Fibroblast of upper back skin (primary cell): ENCODE data around the gene ISG20L2.

Experiments
- DNase-seq: peaks from one replicate; pipeline ENCODE4 v3.0.0-alpha.2; 2013

The ISG20L2 gene

DNA sequence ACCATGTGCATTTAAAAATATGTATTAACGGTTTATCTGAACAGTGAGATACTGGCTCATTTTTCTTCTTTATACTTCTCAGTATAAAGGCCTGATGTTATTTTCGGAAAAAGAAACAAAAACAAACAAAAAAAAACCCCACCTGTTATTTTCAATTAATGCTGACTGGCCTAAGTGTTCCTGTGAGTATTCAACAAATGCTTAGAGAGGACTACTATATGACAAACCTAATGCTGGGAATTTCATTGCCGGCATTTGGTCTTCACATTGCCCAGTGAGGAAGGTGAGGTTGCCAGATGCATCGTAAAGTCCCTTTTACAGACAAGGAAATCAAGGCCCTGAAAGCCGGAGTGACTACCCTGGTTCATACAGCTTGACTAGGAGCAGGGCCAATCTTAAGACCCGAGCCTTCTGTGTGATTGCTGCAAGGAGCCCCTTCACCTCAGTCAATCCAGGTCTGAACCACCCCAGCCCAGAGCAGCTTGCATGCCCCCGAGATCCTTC, 11.7 kb upstream of the ISG20L2 start:
- DNase-seq, result no peak

DNA sequence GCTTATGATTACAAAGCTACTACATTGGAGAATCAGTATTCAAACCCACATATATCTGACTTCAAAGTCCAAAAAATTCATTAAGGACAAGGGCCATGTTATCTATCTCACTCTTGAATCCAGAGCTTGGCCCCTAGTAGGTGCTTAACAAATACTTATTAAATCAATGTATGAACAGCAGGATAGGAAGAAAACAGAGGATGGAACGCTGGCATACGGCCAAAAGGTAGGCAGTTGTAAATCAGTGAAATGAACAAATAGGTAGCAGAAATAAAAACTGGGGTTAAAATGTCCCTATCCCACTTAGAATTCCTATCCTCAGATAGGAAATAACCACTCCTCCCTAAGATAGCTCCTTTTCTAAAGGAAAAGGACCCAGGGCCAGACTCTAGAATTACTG, 10.3 kb upstream of the ISG20L2 start:
- no peak for DNase-seq

DNA sequence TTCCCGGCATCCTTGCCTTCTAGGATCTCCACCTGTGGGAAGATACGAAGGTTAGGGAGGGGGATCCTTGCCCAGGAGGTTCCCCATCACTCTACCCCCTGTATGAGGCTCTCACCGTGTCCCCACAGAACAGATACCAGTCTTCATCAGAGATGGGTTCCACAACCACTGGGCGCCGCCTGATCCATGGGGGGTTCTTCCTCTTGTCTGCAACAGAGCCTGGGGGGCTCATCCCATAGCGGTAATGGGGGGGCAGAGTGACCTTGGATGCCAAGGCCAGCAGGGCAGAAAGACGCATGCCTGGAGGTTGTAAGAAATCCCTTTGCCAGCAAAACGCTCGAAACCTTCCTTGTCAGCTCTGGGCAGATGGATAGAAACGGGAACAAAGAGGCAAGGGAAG, 9.8 kb upstream of the ISG20L2 start:
- DNase-seq, result no peak

DNA sequence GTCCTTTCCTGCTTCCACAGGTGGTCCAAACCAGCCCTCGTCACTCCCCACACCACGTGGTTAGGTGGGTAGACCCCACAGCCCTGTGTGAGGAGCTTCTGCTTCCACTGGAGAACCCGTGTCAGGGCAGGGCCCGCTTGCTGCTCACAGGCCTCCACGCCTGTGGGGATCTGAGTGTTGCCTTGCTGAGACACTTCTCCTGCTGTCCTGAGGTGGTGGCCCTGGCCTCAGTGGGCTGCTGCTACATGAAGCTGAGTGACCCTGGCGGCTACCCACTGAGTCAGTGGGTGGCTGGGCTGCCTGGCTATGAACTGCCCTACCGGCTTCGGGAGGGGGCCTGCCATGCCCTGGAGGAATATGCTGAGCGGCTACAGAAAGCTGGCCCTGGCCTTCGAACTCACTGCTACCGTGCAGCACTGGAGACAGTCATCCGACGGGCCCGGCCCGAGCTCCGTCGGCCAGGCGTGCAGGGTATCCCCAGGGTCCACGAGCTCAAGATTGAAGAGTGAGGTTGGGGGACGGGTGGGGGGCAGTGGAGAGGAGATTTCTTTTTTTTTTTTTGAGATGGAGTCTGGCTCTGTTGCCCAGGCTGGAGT, 5.5 kb upstream of the ISG20L2 start:
- DNase-seq, result no peak

DNA sequence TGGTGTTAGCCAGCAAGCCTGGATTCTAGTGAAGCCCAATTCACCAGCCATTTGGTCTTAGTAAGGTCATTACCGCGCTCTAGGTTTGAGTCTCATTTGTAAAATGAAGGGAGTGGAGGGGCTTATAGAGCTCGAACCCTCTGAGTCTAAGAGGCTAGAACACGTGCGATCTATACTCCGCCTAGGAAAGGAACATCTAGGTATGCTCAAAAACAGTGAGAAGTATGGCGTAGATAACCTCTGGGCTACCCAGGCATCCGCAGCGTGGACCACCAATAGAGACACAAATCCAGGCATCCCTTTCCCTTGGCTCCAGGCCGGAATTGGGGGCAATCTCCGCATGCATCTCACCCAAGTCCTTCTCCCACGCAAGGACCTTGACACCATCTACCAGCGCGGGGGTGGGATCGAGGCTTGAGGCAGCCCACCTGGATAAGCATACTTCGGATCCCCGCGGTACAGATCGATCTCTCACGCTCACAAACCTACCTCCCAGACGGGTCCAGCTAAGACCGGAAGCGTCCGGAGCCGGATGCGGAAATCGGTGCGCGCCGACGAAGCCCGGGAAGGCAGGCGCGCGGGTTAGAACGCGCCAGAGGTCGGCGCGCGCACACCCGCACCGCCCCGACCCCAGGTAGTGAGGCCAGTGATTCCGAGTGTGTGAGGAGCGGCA, 504 bp downstream of the ISG20L2 start, which contains the start of gene METTL25B:
Gene METTL25B (plus strand): TSS at position 544 of the 673 bp plus-strand sequence. CDS start 636 bp downstream, outside the sequence.
- DNase-seq, result peak; percentile 77

DNA sequence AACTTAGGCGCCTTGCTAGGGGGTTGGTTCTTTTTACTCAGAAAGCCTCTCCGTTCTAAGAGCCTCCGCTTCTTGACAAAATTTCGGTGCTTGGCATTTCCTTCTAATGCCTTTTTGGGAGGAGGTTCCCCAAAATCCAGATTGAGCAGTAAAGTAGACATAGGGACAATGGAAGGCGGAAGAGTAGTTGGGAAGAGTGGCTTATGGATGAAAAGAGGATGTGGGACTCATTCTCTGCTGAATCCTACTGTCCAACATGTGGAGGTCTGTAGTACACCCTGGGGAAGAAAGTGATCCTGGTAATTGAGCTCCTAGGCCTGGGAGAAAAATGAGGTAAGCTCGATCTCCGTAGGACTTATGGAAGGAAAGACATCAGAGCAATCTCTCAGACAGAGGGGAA, 1.1 kb downstream of the ISG20L2 start:
- no peak for DNase-seq

DNA sequence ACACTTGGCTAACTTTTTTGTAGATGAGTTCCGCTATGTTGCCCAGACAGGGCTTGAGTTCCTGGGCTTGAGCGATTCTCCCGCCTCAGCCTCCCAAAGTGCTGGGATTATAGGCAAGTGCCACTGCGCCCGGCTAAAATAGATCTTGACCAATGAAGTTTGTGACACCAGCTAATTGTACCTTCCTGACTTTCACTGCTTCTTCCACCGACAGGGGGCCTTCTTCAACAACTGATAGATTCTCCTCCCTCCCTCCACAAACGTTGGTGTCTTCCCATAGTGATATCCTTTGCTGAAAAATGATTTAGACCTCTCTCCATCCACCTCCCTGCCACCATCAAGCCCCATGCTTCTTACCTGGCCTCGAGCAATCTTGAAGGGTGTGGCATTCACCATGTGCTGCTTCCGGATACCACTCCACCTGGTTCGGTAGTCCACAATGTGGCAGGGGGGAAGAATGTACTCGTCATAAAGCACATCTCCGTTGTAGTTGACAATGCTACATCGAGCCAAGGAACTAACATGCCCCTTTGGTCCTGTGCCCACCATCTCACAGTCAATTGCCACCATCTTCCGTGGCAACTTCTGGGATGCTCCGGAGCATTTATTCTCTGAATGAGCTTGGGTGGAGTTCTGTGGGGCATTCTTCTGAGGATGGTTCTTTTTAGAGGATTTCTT, 1.9 kb downstream of the ISG20L2 start:
- peak; percentile 67 for DNase-seq

DNA sequence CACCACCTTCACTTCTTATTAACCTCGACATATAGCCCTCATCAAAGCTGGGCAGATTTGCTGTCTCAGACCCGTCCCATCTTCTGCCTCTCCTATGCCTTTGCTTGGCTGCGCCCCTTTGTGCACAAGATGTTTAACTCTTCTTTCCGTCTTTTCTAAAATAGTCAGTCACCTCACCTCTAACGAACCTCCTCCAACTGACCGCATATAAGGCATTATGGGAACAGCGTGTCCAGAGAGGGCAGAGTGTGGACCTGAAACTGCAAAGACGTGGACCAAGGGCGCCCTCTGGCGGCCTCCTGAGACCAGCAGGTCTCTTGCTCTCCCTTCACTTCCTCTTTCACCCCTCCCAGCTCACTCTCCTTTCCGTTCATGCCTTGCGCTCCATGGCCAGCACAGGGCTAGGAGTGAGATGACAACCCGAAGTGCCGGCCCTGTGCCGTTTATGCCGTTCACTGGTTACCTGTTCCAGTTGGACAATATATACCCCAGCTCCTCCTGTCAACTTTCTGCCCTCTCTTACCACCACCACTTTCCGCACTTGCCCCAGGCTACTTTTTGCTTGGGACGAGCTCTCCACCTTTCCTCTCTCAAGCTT, 2.8 kb downstream of the ISG20L2 start:
- DNase-seq, result peak; percentile 86

DNA sequence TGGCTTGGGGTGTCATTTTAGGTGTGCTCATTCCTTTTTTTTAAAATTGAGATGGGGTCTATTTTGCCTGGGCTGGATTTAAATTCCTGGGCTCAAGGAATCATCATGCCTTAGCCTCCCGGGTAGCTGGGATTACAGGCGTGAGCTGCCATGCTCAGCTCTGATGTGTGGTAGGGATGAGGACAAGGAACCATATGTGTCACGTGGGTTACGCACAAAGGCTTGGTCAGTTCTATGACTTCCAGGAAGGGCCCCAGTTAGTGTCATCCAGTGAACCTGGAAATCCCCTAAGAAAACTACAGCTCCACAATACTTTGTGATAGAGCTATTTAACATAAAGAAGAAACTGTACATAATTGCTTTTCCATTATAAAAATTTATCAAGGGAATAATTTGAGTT, 7.0 kb downstream of the ISG20L2 start:
- DNase-seq, result no peak

DNA sequence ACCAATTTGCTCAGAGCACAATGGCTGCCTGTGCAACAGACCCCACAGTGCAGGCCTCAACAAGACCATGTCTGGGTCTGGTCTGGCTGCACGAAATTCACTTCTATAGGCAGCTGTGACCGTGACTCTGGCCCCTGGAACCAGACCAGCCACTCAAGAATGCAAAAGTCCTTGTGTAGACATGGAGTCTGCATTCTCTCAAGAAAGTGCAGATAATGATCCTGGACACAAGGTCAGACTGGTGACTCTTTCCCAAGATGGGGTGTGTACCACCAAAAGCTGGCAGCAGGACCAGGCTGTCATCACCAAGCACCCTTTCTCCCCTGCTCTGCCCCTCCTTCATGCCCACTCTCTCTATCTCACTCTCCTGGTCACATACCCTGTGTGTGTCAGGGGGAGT, 7.4 kb downstream of the ISG20L2 start:
- DNase-seq, result no peak

DNA sequence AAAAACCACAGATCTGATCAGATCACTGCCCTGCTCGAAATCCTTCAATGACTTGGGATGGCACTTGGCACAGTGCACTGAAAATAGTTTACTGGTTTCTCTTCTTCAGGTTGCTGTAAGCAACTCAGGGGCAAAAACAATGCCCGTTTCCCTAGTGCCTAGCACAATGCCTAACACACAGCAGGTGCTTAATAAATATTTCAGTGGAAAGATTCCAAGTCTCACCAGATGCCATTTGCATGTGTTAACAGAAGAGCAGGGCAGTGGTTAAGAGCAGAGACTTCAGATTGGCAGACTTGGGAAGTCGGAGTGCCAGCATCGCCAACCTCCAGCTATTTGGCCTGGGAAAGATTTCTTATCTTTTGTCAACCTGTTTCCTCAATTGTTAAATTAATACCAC, 11.2 kb downstream of the ISG20L2 start:
- DNase-seq, result no peak

DNA sequence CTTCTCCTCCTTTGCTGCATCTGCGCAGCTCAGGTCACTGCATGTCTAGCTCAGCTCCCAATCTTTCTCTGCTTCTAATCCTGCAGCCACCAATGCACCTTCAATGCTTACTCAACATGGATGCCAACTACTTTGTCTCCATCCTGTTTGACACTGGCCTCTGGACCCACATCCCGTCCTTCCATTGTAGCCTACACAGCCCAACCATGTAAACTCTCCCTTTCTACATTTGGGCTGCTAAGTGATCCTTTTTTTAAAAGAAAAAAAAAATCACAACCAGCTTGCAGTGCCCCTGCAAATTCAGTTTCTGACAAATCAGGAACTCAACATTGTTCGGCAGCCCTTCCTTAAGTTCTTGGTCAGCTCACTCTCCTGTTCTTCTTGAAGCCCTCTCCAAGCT, 13.7 kb downstream of the ISG20L2 start:
- DNase-seq, result no peak

DNA sequence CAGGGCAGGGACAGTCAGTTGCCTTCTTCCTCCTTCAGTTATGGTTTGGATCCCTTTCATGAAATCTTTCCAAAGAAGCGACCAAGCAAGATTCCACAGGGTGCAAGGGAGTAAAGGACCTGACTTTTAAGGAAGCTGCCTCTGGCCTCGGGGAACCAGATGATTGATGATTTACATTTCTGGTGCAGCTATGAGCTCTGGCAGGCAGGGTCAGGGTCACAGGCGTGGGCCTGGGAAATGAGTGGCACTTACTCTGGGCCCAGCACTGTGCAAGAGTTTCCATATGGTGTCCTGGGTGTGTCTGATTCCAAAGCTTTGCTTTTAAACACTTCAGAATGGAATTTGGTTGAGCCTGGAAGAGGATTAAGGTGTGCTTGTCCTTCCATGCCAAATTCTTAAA, 15.9 kb downstream of the ISG20L2 start:
- DNase-seq, result no peak

DNA sequence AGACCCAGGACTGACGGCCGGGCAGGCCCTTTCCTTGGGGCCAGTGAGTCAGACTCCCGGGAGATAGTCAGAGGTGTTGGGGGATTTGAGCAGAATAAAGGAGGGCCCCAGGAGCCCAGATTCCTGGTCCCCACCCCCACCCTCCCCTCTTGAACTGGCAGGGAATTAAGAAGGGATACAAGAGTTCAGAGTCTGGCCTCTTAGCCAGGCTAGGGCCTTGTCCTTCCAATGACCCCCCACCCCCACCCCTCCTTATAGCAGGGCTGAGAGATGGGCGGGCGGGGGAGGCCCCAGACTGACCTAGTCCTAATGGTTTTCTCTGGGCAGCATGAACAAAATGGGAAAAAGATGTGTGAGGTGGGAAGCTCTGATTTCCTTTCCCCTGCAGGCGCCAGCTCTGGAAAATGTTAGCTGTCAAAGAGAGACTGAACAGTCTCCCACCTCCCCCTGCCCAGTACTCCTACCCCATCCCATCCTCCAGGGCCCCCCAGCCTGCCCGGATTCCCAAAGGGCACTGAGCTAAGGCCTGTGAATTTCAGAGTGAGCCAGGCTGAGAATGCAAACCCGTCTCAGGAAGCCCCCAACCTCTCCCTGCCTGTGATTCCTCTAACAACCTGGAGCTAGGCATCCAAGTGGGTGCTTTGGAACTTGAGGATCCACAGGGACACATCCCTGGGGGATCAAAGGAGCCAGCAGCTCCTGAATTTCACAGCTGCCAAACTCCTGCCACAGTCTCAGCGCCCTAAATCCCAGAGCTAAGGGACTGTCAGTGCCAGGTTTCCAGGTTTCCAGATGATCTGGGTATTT, 17.4 kb downstream of the ISG20L2 start:
- DNase-seq, result peak; percentile 57

DNA sequence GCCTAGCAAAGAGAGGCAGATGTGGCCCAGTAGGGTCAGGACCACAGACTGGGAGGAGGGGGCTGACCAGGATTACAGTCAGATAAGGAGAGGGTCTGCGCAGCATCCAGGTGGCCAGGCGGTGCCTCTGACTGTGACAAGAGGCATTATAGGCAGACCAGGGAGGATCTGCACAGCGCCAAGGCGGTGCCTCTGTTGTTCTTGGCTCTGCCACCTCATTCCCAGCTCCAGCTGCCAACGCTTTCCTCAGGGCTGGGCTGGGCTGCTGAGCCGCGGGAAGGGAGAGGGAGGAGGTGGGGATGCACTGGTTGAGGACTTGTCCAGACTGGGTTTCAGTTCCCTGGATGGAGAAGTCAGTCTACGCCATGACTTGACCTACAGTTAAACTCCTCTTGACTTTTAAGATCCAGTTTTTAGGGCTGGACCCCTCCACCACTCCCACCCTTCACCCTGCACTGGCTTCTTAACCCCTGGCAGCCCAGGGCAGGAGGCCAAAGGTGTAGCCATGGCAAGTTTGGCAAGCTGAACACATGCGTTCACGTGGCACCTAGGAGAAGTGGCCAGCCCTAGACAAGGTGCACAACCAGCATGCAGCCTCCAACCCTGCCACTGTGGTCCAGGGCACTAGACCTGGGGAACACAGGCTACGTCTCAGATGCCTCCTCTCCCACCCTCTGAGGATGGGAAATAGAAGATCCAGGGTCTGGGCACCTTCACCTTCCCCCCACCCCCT, 18.6 kb downstream of the ISG20L2 start:
- DNase-seq, result peak; percentile 52

DNA sequence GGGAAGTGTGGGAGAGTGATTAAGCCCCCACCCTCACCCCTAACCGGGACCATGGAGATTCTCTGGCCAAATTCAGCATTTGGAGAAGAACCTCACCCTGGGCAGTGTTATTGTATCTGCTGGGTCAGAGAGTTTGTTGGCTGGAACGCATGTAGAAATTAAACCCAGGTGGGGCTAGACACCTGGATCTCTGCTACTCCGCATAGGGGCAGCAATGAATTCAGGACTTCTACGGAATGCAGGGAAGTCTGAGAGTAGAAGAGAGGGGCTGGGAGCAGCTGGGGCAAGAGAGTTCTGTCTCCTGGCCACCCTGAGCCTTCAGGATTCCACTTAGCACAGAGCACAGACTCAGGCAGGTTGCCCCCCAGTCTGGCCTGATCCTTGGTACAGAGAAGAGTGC, 19.5 kb downstream of the ISG20L2 start:
- no peak for DNase-seq

DNA sequence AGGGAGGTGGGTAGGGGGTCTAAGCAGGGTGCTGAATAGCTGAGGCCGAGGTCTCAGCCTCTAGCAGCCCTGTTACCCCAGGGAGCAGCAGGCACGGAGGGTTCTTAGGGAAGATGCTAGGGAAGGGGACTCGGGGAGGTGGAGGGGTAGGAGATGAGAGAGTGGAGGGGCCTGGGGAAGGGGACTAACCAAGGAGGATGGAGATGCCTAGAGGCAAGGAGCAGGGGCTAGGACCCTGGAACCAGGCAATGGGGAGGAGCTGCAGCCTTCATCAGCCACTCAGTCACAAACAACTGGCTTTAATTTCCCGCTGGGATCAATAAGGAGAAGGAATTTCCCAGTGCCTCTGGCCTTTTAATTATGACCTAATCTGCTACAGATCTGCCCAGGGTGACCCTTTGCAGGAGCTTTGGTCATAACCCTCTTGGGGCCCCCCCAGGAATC, 20.3 kb downstream of the ISG20L2 start:
- peak; percentile 54 for DNase-seq

DNA sequence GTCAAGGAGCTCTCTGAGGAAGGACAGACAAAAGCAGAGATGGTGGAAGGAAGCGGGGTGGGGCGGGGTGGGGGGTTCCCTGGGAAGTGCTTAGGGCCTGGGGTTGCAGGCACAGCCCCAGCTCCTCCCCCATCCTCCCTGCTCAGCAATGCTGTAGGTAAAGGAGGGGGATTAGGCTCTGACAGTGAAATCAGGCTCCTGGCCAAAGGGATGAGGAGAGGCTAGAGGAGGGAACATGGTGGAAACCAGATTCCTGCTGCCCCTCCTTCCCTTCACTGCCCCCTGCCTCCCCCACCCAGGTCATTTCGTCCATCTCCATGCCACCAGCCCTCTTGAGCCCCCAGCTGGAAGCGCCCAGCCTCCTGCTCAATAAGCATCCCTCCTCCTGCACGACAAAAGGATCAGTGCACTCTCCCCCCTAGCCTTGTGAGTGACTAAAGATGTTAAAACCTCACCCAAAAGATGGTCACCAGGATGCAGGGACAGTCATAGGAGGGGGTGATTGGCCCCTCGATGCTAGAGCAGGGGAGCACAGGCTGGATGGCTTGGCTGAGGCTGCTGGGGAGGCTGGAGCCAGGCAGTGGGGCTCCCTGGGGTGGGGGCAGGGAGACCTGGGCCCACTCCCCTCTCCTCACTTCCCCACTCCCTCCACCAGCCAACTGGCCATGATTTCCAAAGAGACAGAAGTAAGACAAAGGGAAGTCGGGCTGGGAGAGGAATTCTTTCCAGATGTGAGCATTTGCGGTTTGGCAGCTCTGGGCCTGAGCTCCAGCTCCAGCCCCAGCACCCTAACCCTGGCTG, 20.9 kb downstream of the ISG20L2 start:
- DNase-seq, result peak; percentile 87

DNA sequence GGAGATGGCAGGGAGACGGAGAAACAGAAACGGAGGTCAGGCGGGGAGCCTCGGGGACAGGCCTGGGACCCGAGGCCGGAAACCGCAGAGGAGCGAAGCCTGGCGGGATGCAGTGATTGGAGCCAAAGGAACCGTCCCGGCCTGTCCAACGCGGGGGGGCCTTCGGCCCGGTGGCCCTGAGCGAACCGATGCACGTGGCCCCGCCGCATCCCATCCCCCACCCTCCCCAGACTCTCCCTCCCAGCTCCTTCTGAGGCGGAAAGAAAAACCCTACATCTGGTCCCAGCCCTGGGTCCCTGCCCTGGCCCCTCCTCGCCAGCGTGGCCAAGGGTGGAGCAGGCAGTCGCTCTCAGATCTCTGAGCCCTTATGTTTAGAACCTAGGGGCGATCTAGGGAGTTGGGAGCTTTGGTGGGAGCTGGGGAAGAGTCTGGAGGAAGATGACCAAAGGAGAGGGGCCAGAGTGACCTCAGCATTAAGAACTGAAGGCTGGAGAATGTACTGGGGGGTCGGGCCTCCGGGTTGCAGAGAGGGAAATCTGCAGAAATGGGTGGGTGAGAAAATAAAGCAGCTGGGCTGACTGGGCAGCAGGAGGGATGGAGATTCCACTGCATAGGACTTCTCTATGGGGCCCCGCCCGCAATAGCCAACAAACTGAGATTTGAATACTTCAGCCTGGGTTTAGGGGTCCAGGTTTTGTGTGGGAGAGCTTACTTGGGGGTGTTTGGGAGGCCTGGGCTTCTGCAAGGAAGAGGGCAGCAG, 21.7 kb downstream of the ISG20L2 start:
- peak; percentile 87 for DNase-seq

DNA sequence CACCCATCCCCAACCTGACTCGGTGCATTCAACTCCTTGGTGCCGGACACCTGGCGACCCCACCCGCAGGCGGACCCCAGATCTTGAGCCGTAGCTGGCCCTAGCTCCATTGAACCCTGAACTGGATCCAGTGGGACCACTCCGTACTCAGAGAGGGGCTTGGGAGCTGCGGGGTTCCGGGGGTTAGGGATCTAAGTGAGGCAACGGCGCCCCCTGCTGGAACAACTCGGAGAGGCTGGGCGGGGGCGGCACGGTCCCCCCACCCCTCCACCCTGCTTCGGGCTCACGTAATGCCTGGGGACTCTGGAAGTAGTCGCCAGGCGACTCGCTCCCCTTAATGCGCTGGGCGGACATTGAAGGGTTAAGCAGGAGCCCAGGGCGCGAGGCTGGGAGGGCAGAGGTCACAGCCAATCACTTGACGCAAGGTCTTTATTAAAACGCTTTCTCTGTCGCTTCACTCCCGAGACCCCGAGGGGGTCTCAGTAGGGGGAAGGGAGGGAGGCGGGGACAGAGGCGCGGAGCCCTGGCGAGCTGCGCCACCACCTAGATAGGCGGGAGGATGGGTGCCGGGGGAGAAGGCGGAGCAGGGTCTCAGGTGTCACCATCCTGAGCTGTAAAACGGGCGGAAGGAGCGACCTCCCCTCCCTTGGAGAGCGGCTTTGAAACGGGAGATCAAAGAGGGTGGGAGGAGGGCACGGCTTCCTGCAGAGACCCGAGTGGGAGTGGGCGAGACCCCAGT, 22.5 kb downstream of the ISG20L2 start:
- peak; percentile 72 for DNase-seq
